Heart right ventricle (tissue), 16 donors: ENCODE results near the gene HOXA1. TPM values are rescaled to one million over a fixed set of nuclear protein-coding genes. Genes with fewer than 3 reads are reported as not detected.

Source experiments
- ATAC-seq, 8 donors: fragments of 200-7000 bp; cut with Tn5 transposase; one replicate each; pipeline ENCODE4 v1.9.1; 2020; ENCODE audit warnings: mild to moderate bottlenecking in 8 of 8, moderate library complexity in 8 of 8, moderate number of reproducible peaks in 1 of 8
- DNase-seq, 2 donors: peaks; one replicate each; pipeline ENCODE4 v3.0.0-alpha.2; 2020
- H3K27ac ChIP-seq, 10 donors: fragments of 200-600 bp; sonication (generic) in 2 of 10; one replicate each; pipeline versions ENCODE4 v1.5.0 to v1.8.0; 2020 to 2022; ENCODE audit warnings: mild to moderate bottlenecking in 3 of 10
- H3K27me3 ChIP-seq, 7 donors: fragments of 200-600 bp; one replicate each; pipeline ENCODE4 v1.8.0; 2021 to 2022; ENCODE audit warnings: mild to moderate bottlenecking in 2 of 7
- H3K36me3 ChIP-seq, 9 donors: fragments of 200-600 bp; sonication (generic) in 1 of 9; one replicate each; pipeline versions ENCODE4 v1.5.0 to v1.8.0; 2020 to 2022; ENCODE audit warnings: mild to moderate bottlenecking in 2 of 9
- H3K4me1 ChIP-seq, 9 donors: fragments of 200-600 bp; sonication (generic) in 1 of 9; one replicate each; pipeline versions ENCODE4 v1.5.0 to v1.8.0; 2020 to 2022; ENCODE audit warnings: mild to moderate bottlenecking in 4 of 9
- H3K4me3 ChIP-seq, 10 donors: fragments of 200-600 bp; sonication (generic) in 2 of 10; one replicate each; pipeline versions ENCODE4 v1.5.0 to v1.8.0; 2020 to 2022; ENCODE audit warnings: mild to moderate bottlenecking in 7 of 10, moderate library complexity in 2 of 10
- H3K9me3 ChIP-seq, 11 donors: fragments of 200-600 bp in 10 of 11; sonication (generic) in 2 of 11; one replicate each; pipeline versions ENCODE4 v1.5.0 to v1.8.0; 2013 to 2022; ENCODE audit warnings: mild to moderate bottlenecking in 2 of 11, control low read depth in 1 of 11, moderate library complexity in 1 of 11
- CTCF ChIP-seq, 9 donors: fragments of 200-600 bp; sonication (generic) in 2 of 9; IDR thresholded peaks; one replicate each; pipeline versions ENCODE4 v1.5.0 to v1.8.0; 2021 to 2022; ENCODE audit warnings: antibody characterized with exemption in 9 of 9, mild to moderate bottlenecking in 5 of 9, moderate library complexity in 1 of 9
- WGBS, 2 donors: extraction: QIAGEN DNeasy Blood & Tissue Kit; methylation state at CpG; one replicate each; pipeline ENCODE4 v1.1.7; 2013; ENCODE audit warnings: inconsistent platforms in 1 of 2; 5-methylcytosine and 5-hydroxymethylcytosine counted together
- intact Hi-C, 10 donors: fragments of 100-400 bp; cut with DNase I; formaldehyde crosslinking; loops; one replicate each; pipeline versions ENCODE4 v1.11.1 to v1.14.2; 2022
- polyA plus RNA-seq, 2 donors: library from polyadenylated mRNA; stranded (reverse); fragments of 200-250 nt; gene quantifications; one replicate each; pipeline ENCODE4 v1.2.3, GENCODE V29; 2013
- total RNA-seq, 10 donors: library from RNA; stranded (reverse); fragmentation: NEBNext Ultra II Directional in 3 of 10; extraction: Animal tissue kit (Norgen Biotek cat#: 25700) in 3 of 10; gene quantifications; one replicate each; pipeline versions ENCODE4 v1.2.1 to v1.2.4, GENCODE V29; 2021 to 2023
- donor health status: Arrhythmogenic right ventricular cardiomyopathy.
- donor health status: ischemic (EF 13 %, LVEDD 7.1; RV severe dilation, severe dysfunction).
- donor health status: healthy with polysubstance abuse.
- donor health status: DM: no; HTN: yes; CAD: no.
- donor health status: DM: no; HTN: no; CAD: no.
- donor health status: ischemic (EF 25% LVEDD 6.9; RV normal size, moderate dysfunction).
- donor health status: ischemic (EF 25% LVEDD 5.7; RV mildly dilated, moderate dysfunction).
- donor health status: healthy.
- donor health status: DM: yes; HTN: yes; CAD: no.
- donor health status: Ischemic cardiomyopathy.
- donor health status: ischemic (EF 35%, LVEDD 5.7; RV mildly dilated, moderate dysfunction).
- donor health status: nonischemic (EF 11% LVEDD 7.7; RV severe dilation, severe dysfunction).
- donor health status: DM: yes; HTN: yes; CAD: no.
- donor health status: PGD.
- donor health status: ischemic (EF 29% LVEDD 5.4; RV normal size, mild dysfunction).
- donor health status: nonischemic (EF 23%, LVEDD 6.1; RV moderate dilation, normal function).

The HOXA1 gene
- total and polyA plus RNA-seq, 12 donors = 0.07 to 0.37 (median 0.15) TPM; not detected in 9

- TF ChIP-seq CTCF (IDR thresholded peaks at IDR 0.05) = no peak
- H3K27ac ChIP-seq = no peak overlapping the region
- H3K9me3 ChIP-seq = no peaks in the 10 kb centered on the region
- intact Hi-C loops = loop anchor here in 1 of 10 donors (5.0 kb wide), 1 partner anchor 37 kb away; the partner anchor contains the start of gene HOXA1
- no peak overlapping the region for H3K4me3 ChIP-seq
- peaks cover 41 to 100% (median 99%) of the 10 kb centered on the region in 7 donors for H3K27me3 ChIP-seq
- no peaks in the 10 kb centered on the region for H3K36me3 ChIP-seq
- WGBS, 2 donors = 12 to 20% methylated on average over 2 of the region's 2 CpGs
- ATAC-seq (no peak), DNase-seq (no peak)
- peaks cover 0 to 14% (median 3%) of the 10 kb centered on the region in 9 donors for H3K4me1 ChIP-seq
Measured at GRCh38 chr7:27134392-27134791, 38.6 kb upstream of the HOXA1 start.

GRCh38 chr7:27133409-27134231, 37.8 kb upstream of the HOXA1 start:
- WGBS, 2 donors = 16 to 19% methylated on average over 18 of the region's 18 CpGs
- DNase-seq = no peak
- Histone ChIP-seq H3K27ac (no peak overlapping the region), H3K4me1 (peaks cover 0 to 14% (median 0%) of the 10 kb centered on the region in 9 donors), H3K36me3 (no peaks in the 10 kb centered on the region), H3K4me3 (no peak overlapping the region), H3K27me3 (peaks cover 43 to 100% (median 99%) of the 10 kb centered on the region in 7 donors), H3K9me3 (no peaks in the 10 kb centered on the region)
- ATAC-seq = no peak
- no peak for TF ChIP-seq CTCF (IDR thresholded peaks at IDR 0.05)
- intact Hi-C loops = loop anchor here in 1 of 10 donors (5.0 kb wide), 1 partner anchor 36 kb away; the partner anchor contains the start of gene HOXA1

- ATAC-seq = no peak
- no peak for TF ChIP-seq CTCF (IDR thresholded peaks at IDR 0.05)
- Histone ChIP-seq H3K9me3 (no peaks in the 10 kb centered on the region), H3K27me3 (peaks cover 45 to 100% (median 99%) of the 10 kb centered on the region in 7 donors), H3K4me3 (no peak overlapping the region), H3K4me1 (peaks cover 0 to 14% (median 0%) of the 10 kb centered on the region in 9 donors), H3K27ac (no peak overlapping the region), H3K36me3 (no peaks in the 10 kb centered on the region)
- intact Hi-C loops = loop anchor here in 1 of 10 donors (5.0 kb wide), 1 partner anchor 36 kb away; the partner anchor contains the start of gene HOXA1
- DNase-seq = no peak
- WGBS, 2 donors = 26 to 28% methylated on average over 6 of the region's 6 CpGs
Measured at GRCh38 chr7:27132978-27133377, 37.2 kb upstream of the HOXA1 start.

- Histone ChIP-seq H3K4me1 (peaks cover 0 to 14% (median 0%) of the 10 kb centered on the region in 9 donors), H3K4me3 (no peak overlapping the region), H3K36me3 (no peaks in the 10 kb centered on the region), H3K27me3 (peaks cover 45 to 100% (median 99%) of the 10 kb centered on the region in 7 donors), H3K27ac (no peak overlapping the region), H3K9me3 (no peaks in the 10 kb centered on the region)
- intact Hi-C loops = loop anchor here in 1 of 10 donors (5.0 kb wide), 1 partner anchor 35 kb away; the partner anchor contains the start of gene HOXA1
- WGBS, 2 donors = 32 to 41% methylated on average over 2 of the region's 2 CpGs
- ATAC-seq (no peak), DNase-seq (no peak)
- TF ChIP-seq CTCF (IDR thresholded peaks at IDR 0.05) = no peak
Measured at GRCh38 chr7:27132214-27132613, 36.4 kb upstream of the HOXA1 start.
